ENCODE measurements around the gene TH. TPM values are rescaled to one million over a fixed set of nuclear protein-coding genes. Genes with fewer than 3 reads are reported as not detected.

TH gene
- total RNA-seq, 5 donors from 2014 or later (not counting 1 experiment from before 2014, with no cell fraction given) = not detected

DNA sequence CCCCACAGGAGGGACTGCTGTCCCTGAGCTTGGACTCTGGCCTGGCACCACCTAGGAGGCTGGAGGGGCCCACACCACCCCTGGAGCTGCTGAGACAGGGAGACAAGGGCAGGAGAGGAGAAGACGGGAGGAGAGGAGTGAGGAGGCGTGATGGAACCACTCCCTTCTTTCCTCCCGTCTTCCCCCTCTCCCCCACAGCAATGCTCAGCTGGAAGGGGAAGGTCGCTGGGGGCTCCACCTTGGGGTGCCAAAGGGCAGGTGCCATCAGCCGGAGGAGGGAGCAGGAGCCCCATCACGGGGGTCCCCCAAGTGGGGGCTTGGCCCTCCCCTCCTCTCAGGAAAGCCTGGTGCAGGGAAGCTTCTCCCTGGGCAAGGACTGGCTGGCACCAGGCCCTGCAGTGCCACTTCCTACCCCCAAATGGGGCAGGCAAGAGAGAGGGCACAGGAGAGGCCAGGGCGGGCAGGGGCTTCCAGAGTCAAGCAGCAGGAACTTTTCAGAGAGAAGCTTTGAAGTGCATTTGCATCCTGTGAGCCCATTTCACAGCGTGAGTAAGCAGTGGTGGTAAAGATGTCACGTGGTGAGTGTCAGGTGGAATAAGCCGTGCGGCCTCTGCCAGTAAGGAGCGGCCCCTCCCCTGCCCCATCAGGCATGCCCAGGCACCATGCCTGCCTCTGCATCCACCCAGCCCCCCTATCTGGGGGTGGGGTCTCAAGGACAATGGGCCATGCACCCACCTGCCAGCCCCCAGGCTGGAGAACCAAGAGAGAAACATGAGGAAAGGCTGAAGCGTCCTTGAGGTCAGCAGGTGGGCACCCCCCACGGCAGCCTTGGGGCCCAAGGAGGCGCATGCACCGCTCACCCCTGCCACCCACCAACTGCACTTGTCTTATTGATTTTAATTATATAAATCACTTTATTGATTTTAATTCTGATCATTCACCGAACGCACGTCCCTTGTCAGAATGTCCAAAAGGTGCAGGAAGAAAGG is 37.3 kb downstream of the TH start:
- DNase-seq (no peak), ATAC-seq (replicated peaks in 1 of 4) (no peak)
- WGBS (ENCODE audit: insufficient coverage) = 76% methylated on average over 4 of the region's 19 CpGs
- Mint-ChIP-seq H3K4me1 (peaks cover 3 to 6% (median 4%) of the 10 kb centered on the region in 3 donors), H3K27me3 (peaks cover 32 to 53% of the 10 kb centered on the region in 2 donors), H3K36me3 (no peaks in the 10 kb centered on the region), H3K27ac (no peak overlapping the region), H3K9me3 (no peaks in the 10 kb centered on the region), H3K4me3 (no peak overlapping the region)
- Histone ChIP-seq H3K4me3 (ENCODE audit: control insufficient read depth in 1 of 2, extremely low read depth in 1 of 2, low read length in 1 of 2) (no peak overlapping the region), H3K9me3 (no peaks in the 10 kb centered on the region), H3K4me1 (ENCODE audit: control insufficient read depth in 1 of 2, extremely low read depth in 1 of 2, insufficient read depth in 2 of 2, low read length in 2 of 2) (peaks cover 0 to 16% of the 10 kb centered on the region in 2 experiments), H3K36me3 (ENCODE audit: control insufficient read depth in 2 of 2, extremely low read depth in 1 of 2, insufficient read depth in 1 of 2, low read length in 1 of 2) (no peaks in the 10 kb centered on the region), H3K27ac (ENCODE audit: low read length) (no peak overlapping the region), H3K27me3 (replicated peaks in 1 of 2; ENCODE audit: control insufficient read depth in 2 of 2, extremely low read depth in 1 of 2, insufficient read depth in 2 of 2, low read length in 1 of 2) (peaks cover 0 to 60% of the 10 kb centered on the region in 2 experiments)
- POLR2A ChIA-PET = no interaction called here
- CTCF ChIA-PET = interaction anchor here in 1 of 2 donors (1.1 kb wide), 1 partner anchor 17 kb away, joined by 4 read pairs; no protein-coding TSS in a partner anchor

DNA sequence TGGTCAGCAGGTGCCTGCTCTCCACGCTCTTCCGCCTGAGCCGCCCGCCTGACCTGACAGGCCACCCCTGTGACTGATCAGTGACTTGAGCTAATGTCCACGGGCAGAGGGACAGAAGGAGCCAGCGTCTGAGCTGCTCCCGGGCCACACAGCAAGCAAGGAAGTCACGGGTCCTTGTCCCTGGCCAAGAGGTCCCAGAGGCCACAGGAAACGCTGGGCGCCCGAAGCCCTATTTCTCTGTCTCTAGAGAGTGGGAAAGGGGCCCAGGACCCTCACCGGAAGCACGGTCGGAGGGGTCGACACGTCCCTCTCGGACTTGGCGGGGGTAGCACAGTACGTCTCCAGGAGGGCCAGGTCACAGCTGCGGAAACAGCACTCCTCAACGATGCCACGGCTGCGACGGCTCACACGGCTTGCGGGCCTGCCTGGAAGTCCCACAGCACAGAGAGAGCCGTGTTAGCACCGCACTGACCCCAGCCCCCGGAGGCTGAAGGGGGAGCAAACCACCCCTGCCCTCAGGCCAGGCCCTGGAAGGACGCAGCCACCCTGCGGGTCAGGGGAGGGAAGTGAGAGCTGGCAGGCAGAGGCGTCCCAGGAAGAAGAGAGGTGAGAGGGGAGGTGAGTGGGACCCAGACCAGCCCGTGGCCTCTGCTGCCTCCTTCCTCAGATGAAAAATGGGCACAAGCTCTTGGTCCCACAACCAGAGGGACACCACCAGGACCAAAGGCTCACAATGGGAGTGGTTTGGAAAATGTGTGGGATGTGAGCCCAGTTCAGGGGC is 38.2 kb downstream of the TH start:
- DNase-seq = no peak
- H3K9me3 Mint-ChIP-seq = no peaks in the 10 kb centered on the region
- WGBS (ENCODE audit: insufficient coverage) = 65% methylated on average over 28 of the region's 33 CpGs
- peaks cover 3 to 6% (median 4%) of the 10 kb centered on the region in 3 donors for H3K4me1 Mint-ChIP-seq
- ChIA-PET POLR2A (no interaction called here), CTCF (interaction anchor here in 1 of 2 donors (1.1 kb wide), 1 partner anchor 18 kb away, joined by 4 read pairs; no protein-coding TSS in a partner anchor)
- H3K9me3 ChIP-seq = no peaks in the 10 kb centered on the region
- no peaks in the 10 kb centered on the region for H3K36me3 Mint-ChIP-seq
- H3K36me3 ChIP-seq (ENCODE audit: control insufficient read depth in 2 of 2, extremely low read depth in 1 of 2, insufficient read depth in 1 of 2, low read length in 1 of 2) = no peaks in the 10 kb centered on the region
- no peak for ATAC-seq (replicated peaks in 1 of 4)
- no peak overlapping the region for H3K27ac Mint-ChIP-seq
- no peak overlapping the region for H3K4me3 ChIP-seq (ENCODE audit: control insufficient read depth in 1 of 2, extremely low read depth in 1 of 2, low read length in 1 of 2)
- H3K27ac ChIP-seq (ENCODE audit: low read length) = no peak overlapping the region
- H3K4me1 ChIP-seq (ENCODE audit: control insufficient read depth in 1 of 2, extremely low read depth in 1 of 2, insufficient read depth in 2 of 2, low read length in 2 of 2) = peaks cover 0 to 13% of the 10 kb centered on the region in 2 experiments
- peaks cover 0 to 66% of the 10 kb centered on the region in 2 experiments for H3K27me3 ChIP-seq (replicated peaks in 1 of 2; ENCODE audit: control insufficient read depth in 2 of 2, extremely low read depth in 1 of 2, insufficient read depth in 2 of 2, low read length in 1 of 2)
- H3K4me3 Mint-ChIP-seq = no peak overlapping the region
- peaks cover 32 to 52% of the 10 kb centered on the region in 2 donors for H3K27me3 Mint-ChIP-seq

DNA sequence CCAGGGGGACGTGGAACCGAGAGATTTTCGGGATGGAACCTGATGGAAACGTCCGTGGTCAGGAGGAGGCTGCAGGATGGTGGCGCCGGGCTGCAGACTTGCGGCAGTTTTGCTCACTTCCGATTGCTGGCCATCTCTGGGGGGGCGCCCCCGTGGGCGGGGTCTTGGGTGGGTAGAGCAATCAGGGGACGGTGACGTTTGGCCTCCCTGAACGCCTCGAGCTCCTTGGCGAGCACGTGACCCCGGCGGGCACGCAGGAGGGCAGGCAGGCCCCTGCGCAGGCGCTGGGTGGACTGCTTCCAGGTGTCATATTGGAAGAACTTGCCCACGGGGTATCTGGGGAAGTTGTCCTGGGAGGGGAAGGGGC is 38.8 kb downstream of the TH start:
- H3K27me3 Mint-ChIP-seq = peaks cover 32 to 50% of the 10 kb centered on the region in 2 donors
- ATAC-seq (replicated peaks in 1 of 4) = no peak
- no peak overlapping the region for H3K4me3 Mint-ChIP-seq
- DNase-seq = no peak
- H3K9me3 ChIP-seq = no peaks in the 10 kb centered on the region
- peaks cover 0 to 67% of the 10 kb centered on the region in 2 experiments for H3K27me3 ChIP-seq (replicated peaks in 1 of 2; ENCODE audit: control insufficient read depth in 2 of 2, extremely low read depth in 1 of 2, insufficient read depth in 2 of 2, low read length in 1 of 2)
- 43% methylated on average over 23 of the region's 24 CpGs for WGBS (ENCODE audit: insufficient coverage)
- no peak overlapping the region for H3K4me3 ChIP-seq (ENCODE audit: control insufficient read depth in 1 of 2, extremely low read depth in 1 of 2, low read length in 1 of 2)
- H3K9me3 Mint-ChIP-seq = no peaks in the 10 kb centered on the region
- peaks cover 1 to 6% (median 2%) of the 10 kb centered on the region in 3 donors for H3K4me1 Mint-ChIP-seq
- H3K4me1 ChIP-seq (ENCODE audit: control insufficient read depth in 1 of 2, extremely low read depth in 1 of 2, insufficient read depth in 2 of 2, low read length in 2 of 2) = peaks cover 0 to 9% of the 10 kb centered on the region in 2 experiments
- H3K27ac Mint-ChIP-seq = no peak overlapping the region
- no peak overlapping the region for H3K27ac ChIP-seq (ENCODE audit: low read length)
- no peaks in the 10 kb centered on the region for H3K36me3 ChIP-seq (ENCODE audit: control insufficient read depth in 2 of 2, extremely low read depth in 1 of 2, insufficient read depth in 1 of 2, low read length in 1 of 2)
- H3K36me3 Mint-ChIP-seq = no peaks in the 10 kb centered on the region
- ChIA-PET POLR2A (no interaction called here), CTCF (no interaction called here)

DNA sequence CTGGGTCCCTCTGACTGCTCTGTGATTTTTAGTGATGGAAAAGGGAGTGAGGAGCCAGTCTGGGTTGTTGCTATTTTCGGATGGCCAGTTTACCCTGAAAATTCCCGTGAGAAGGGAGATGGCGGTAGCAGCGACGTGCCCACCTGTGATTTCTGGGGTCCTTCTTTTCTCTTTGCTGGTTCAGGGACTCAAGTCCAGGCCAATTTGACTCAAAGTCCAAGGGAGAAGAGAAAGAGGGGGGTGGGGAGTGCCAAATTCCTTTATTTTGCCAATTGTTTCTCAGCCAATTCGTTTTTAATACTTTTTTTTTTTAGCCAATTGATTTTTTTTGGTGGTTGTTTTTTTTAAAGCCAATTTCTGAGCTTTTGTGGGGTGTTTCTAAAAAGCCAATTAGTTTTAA is 39.4 kb downstream of the TH start:
- POLR2A ChIA-PET = interaction anchor here in 1 of 2 donors (0.6 kb wide), 1 partner anchor 228 kb away, joined by 8 read pairs; no protein-coding TSS in a partner anchor
- no peak overlapping the region for H3K4me3 Mint-ChIP-seq

DNA sequence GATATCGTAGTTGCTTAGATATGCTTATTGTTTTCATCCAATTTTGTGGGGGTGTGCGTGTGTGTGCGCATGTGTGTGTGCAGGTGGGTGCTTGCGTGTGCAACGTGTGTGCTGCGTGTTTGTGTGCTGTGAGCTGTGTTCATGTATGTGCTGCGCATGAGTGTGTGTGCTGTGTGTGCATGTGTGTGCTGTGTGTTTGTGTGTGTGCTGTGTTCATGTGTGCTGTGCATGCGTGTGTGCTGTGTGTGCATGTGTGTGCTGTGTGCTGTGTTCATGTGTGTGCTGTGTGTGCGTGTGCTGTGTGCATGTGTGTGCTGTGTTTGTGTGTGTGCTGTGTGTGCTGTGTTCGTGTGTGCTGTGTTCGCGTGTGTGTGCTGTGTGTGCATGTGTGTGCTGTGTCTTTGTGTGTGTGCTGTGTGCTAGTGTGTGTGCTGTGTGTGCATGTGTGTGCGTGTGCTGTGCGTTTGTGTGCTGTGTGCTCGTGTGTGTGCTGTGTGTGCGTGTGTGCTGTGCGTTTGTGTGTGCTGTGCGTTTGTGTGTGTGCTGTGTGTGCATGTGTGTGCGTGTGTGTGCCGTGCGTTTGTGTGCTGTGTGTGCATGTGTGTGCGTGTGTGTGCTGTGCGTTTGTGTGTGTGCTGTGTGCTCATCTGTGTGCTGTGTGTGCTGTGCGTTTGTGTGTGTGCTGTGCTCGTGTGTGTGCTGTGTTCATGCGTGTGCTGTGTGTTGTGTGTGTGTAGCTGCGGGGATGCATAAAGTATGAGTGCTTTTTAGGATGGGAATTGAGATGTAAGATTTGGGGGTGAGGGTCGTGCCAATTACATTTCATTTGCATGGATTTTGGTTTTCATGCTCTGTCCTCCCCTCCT is 40.0 kb downstream of the TH start:
- H3K4me1 ChIP-seq (ENCODE audit: control insufficient read depth in 1 of 2, extremely low read depth in 1 of 2, insufficient read depth in 2 of 2, low read length in 2 of 2) = no peaks in the 10 kb centered on the region
- Mint-ChIP-seq H3K36me3 (no peaks in the 10 kb centered on the region), H3K27me3 (peaks cover 25 to 46% of the 10 kb centered on the region in 2 donors), H3K27ac (no peak overlapping the region), H3K4me3 (no peak overlapping the region), H3K4me1 (peaks cover 0 to 6% (median 1%) of the 10 kb centered on the region in 3 donors), H3K9me3 (no peaks in the 10 kb centered on the region)
- whole genome bisulfite sequencing (ENCODE audit: insufficient coverage) = 86% methylated on average over 27 of the region's 28 CpGs
- H3K9me3 ChIP-seq = no peaks in the 10 kb centered on the region
- ATAC-seq (replicated peaks in 1 of 4) (no peak), DNase-seq (no peak)
- no peak overlapping the region for H3K27ac ChIP-seq (ENCODE audit: low read length)
- ChIA-PET CTCF (no interaction called here), POLR2A (interaction anchor here in 1 of 2 donors (0.6 kb wide), 1 partner anchor 227 kb away, joined by 8 read pairs; no protein-coding TSS in a partner anchor)
- H3K4me3 ChIP-seq (ENCODE audit: control insufficient read depth in 1 of 2, extremely low read depth in 1 of 2, low read length in 1 of 2) = no peak overlapping the region
- no peaks in the 10 kb centered on the region for H3K36me3 ChIP-seq (ENCODE audit: control insufficient read depth in 2 of 2, extremely low read depth in 1 of 2, insufficient read depth in 1 of 2, low read length in 1 of 2)
- H3K27me3 ChIP-seq (replicated peaks in 1 of 2; ENCODE audit: control insufficient read depth in 2 of 2, extremely low read depth in 1 of 2, insufficient read depth in 2 of 2, low read length in 1 of 2) = peaks cover 0 to 55% of the 10 kb centered on the region in 2 experiments

More for the DNA sequence above, 39.4 kb downstream of the TH start:
- ATAC-seq (replicated peaks in 1 of 4) (no peak), DNase-seq (no peak)
- Mint-ChIP-seq H3K36me3 (no peaks in the 10 kb centered on the region), H3K9me3 (no peaks in the 10 kb centered on the region), H3K4me1 (peaks cover 0 to 6% (median 1%) of the 10 kb centered on the region in 3 donors), H3K27ac (no peak overlapping the region), H3K27me3 (peaks cover 28 to 50% of the 10 kb centered on the region in 2 donors)
- H3K36me3 ChIP-seq (ENCODE audit: control insufficient read depth in 2 of 2, extremely low read depth in 1 of 2, insufficient read depth in 1 of 2, low read length in 1 of 2) = no peaks in the 10 kb centered on the region
- CTCF ChIA-PET = no interaction called here
- WGBS (ENCODE audit: insufficient coverage) = 84% methylated on average over 5 of the region's 6 CpGs
- H3K4me3 ChIP-seq (ENCODE audit: control insufficient read depth in 1 of 2, extremely low read depth in 1 of 2, low read length in 1 of 2) = no peak overlapping the region
- H3K27me3 ChIP-seq (replicated peaks in 1 of 2; ENCODE audit: control insufficient read depth in 2 of 2, extremely low read depth in 1 of 2, insufficient read depth in 2 of 2, low read length in 1 of 2) = peaks cover 0 to 61% of the 10 kb centered on the region in 2 experiments
- no peaks in the 10 kb centered on the region for H3K9me3 ChIP-seq
- no peak overlapping the region for H3K27ac ChIP-seq (ENCODE audit: low read length)
- H3K4me1 ChIP-seq (ENCODE audit: control insufficient read depth in 1 of 2, extremely low read depth in 1 of 2, insufficient read depth in 2 of 2, low read length in 2 of 2) = peaks cover 0 to 3% of the 10 kb centered on the region in 2 experiments

Measured in T-cell (primary cell).